RWPE1 (cell line): Measurements from ENCODE around the gene MBNL1.

Source experiments
- CTCF ChIA-PET: fragments of 350-600 bp; sonication (Branson Sonifier 250); formaldehyde crosslinking; extraction: SDS; loops from one replicate; lab custom pipeline; 2021; lab: Yijun Ruan, JAX
- POLR2A ChIA-PET: fragments of 400-600 bp; formaldehyde crosslinking; extraction: SDS; loops from one replicate; lab custom pipeline; 2020; ENCODE audit warnings: antibody characterized with exemption; ENCODE audit not compliant: low non-redundant PET; lab: Yijun Ruan, JAX
- DNase-seq: peaks from one replicate; pipeline ENCODE4 v3.0.0; 2012; ENCODE audit warnings: low spot score
- H3K27ac ChIP-seq: fragments of 450-650 bp; 2 replicates; pipeline ENCODE4 v1.5.1; 2017
- CTCF ChIP-seq: fragments of 450-650 bp; conservative IDR thresholded peaks from 2 replicates; pipeline ENCODE4 v1.5.1; 2017; ENCODE audit warnings: low read depth, mild to moderate bottlenecking

Gene MBNL1

GRCh38 chr3:152455989-152456388 is 187.3 kb downstream of the MBNL1 start:
- no peak for DNase-seq
- no peak overlapping the region for H3K27ac ChIP-seq
- ChIA-PET CTCF (no interaction called here), POLR2A (no interaction called here)
- no peak for TF ChIP-seq CTCF

- no peak overlapping the region for H3K27ac ChIP-seq
- DNase-seq = no peak
- CTCF ChIA-PET = interaction anchor here (0.6 to 0.7 kb wide), 4 partner anchors 14 to 1148 kb away, joined by 3 to 4 read pairs (median 4); no protein-coding TSS in a partner anchor
- TF ChIP-seq CTCF = no peak
- POLR2A ChIA-PET = no interaction called here
These were observed 189.0 kb downstream of the MBNL1 start for GRCh38 chr3:152457500-152458375.

- POLR2A ChIA-PET = no interaction called here
- DNase-seq = no peak
- H3K27ac ChIP-seq = no peak overlapping the region
- CTCF ChIA-PET = interaction anchor here (0.7 kb wide), 2 partner anchors 14 to 57 kb away, joined by 3 read pairs; no protein-coding TSS in a partner anchor
- TF ChIP-seq CTCF = no peak
These were observed 189.8 kb downstream of the MBNL1 start for GRCh38 chr3:152458376-152459117.

- H3K27ac ChIP-seq = no peak overlapping the region
- CTCF ChIA-PET = no interaction called here
- no peak for DNase-seq
- POLR2A ChIA-PET = no interaction called here
- no peak for TF ChIP-seq CTCF
These were observed 190.4 kb downstream of the MBNL1 start for GRCh38 chr3:152459118-152459515.

GRCh38 chr3:152459572-152459971 is 190.8 kb downstream of the MBNL1 start:
- TF ChIP-seq CTCF = no peak
- ChIA-PET POLR2A (no interaction called here), CTCF (no interaction called here)
- DNase-seq = no peak
- H3K27ac ChIP-seq = no peak overlapping the region

GRCh38 chr3:152460936-152461335 is 192.2 kb downstream of the MBNL1 start:
- no peak for DNase-seq
- CTCF ChIA-PET = no interaction called here
- no peak for TF ChIP-seq CTCF
- POLR2A ChIA-PET = no interaction called here
- no peak overlapping the region for H3K27ac ChIP-seq
